ENCODE measurements around the gene MCMBP.

MCMBP gene

DNA sequence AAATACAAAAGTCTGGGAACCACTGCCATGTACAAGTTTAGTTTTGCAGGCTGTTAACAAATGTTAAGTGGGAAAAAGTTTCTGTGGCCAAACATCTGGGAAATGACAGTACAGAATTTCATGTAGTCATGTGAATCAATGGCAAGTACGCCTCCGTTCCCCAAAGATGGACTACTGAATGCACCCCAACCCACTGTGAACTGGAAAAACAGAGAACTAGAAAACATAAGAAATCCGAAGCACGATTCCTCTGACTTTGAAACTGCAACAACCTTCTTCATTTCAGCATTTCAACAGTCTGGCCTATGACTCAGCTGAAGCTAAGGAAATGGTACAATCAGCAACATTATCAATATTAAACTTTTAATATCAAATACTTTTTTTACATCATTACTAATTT lies 41.8 kb downstream of the MCMBP start:
- no peaks in the 10 kb centered on the region for H3K9me3 ChIP-seq (ENCODE audit: control insufficient read depth, insufficient read depth, low read depth, low read length)
- CTCF ChIA-PET = interaction anchor here (0.9 to 2.1 kb wide), 2 partner anchors 29 to 61 kb away, joined by 3 to 7 read pairs; no protein-coding TSS in a partner anchor
- no peak overlapping the region for H3K27ac ChIP-seq (ENCODE audit: extremely low read depth, low read depth, low read length)
- POLR2A ChIA-PET = no interaction called here
- no peaks in the 10 kb centered on the region for H3K4me1 ChIP-seq (ENCODE audit: control insufficient read depth, insufficient read depth, low read length)
- no peak for TF ChIP-seq ZNF423 (tag by site-specific recombination; IDR thresholded peaks at IDR 0.05)
- TF ChIP-seq ZNF174 (tag by site-specific recombination; IDR thresholded peaks at IDR 0.05) = no peak
- TF ChIP-seq, protein P1, sequence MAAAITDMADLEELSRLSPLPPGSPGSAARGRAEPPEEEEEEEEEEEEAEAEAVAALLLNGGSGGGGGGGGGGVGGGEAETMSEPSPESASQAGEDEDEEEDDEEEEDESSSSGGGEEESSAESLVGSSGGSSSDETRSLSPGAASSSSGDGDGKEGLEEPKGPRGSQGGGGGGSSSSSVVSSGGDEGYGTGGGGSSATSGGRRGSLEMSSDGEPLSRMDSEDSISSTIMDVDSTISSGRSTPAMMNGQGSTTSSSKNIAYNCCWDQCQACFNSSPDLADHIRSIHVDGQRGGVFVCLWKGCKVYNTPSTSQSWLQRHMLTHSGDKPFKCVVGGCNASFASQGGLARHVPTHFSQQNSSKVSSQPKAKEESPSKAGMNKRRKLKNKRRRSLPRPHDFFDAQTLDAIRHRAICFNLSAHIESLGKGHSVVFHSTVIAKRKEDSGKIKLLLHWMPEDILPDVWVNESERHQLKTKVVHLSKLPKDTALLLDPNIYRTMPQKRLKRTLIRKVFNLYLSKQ (tag by site-specific recombination; IDR thresholded peaks at IDR 0.05; ENCODE audit: borderline replicate concordance) = no peak
- no peak for TF ChIP-seq SETDB1 (IDR thresholded peaks at IDR 0.05; ENCODE audit: insufficient read length, low read length)
- TF ChIP-seq, protein P2, sequence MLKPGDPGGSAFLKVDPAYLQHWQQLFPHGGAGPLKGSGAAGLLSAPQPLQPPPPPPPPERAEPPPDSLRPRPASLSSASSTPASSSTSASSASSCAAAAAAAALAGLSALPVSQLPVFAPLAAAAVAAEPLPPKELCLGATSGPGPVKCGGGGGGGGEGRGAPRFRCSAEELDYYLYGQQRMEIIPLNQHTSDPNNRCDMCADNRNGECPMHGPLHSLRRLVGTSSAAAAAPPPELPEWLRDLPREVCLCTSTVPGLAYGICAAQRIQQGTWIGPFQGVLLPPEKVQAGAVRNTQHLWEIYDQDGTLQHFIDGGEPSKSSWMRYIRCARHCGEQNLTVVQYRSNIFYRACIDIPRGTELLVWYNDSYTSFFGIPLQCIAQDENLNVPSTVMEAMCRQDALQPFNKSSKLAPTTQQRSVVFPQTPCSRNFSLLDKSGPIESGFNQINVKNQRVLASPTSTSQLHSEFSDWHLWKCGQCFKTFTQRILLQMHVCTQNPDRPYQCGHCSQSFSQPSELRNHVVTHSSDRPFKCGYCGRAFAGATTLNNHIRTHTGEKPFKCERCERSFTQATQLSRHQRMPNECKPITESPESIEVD (tag by site-specific recombination; IDR thresholded peaks at IDR 0.05) = no peak
- no peak for TF ChIP-seq ZNF530 (tag by site-specific recombination; IDR thresholded peaks at IDR 0.05; ENCODE audit: low read depth)
- no peak for TF ChIP-seq ZFP3 (tag by site-specific recombination; IDR thresholded peaks at IDR 0.05; ENCODE audit: low read depth)
- TF ChIP-seq EGR2 (tag by site-specific recombination; IDR thresholded peaks at IDR 0.05; ENCODE audit: low read depth) = no peak
- TF ChIP-seq, protein P3, sequence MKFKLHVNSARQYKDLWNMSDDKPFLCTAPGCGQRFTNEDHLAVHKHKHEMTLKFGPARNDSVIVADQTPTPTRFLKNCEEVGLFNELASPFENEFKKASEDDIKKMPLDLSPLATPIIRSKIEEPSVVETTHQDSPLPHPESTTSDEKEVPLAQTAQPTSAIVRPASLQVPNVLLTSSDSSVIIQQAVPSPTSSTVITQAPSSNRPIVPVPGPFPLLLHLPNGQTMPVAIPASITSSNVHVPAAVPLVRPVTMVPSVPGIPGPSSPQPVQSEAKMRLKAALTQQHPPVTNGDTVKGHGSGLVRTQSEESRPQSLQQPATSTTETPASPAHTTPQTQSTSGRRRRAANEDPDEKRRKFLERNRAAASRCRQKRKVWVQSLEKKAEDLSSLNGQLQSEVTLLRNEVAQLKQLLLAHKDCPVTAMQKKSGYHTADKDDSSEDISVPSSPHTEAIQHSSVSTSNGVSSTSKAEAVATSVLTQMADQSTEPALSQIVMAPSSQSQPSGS (tag by site-specific recombination; IDR thresholded peaks at IDR 0.05; ENCODE audit: low read depth) = no peak
- TF ChIP-seq ZNF121 (tag by site-specific recombination; IDR thresholded peaks at IDR 0.05) = no peak
- no peak for TF ChIP-seq ZNF549 (tag by site-specific recombination; IDR thresholded peaks at IDR 0.05)
- peaks cover 59 to 93% of the 10 kb centered on the region in 2 experiments for H3K36me3 ChIP-seq (ENCODE audit: control insufficient read depth in 2 of 2, insufficient read depth in 1 of 2, low read length in 2 of 2)
- H3K4me3 ChIP-seq (ENCODE audit: low read depth, low read length) = no peak overlapping the region

DNA sequence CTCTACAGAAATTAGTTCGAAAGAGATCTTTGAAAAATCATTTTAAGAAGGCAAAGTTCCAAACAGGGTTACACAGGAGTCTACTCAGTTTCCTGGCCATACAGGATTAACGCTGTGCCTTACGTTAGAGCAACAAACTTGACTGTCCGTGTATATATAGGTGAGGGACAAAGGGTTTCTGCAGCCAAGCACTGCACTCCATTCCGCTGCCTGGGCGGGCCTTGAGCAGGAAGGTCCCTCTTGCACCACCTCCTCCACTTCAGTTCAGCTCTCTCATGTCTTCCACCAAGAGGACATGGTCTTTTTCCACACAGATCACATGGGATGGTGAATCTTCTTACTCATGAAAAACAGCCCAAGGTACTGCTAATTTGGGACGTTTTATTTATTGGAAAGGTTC lies 43.2 kb downstream of the MCMBP start:
- H3K27ac ChIP-seq (ENCODE audit: extremely low read depth, low read depth, low read length) = no peak overlapping the region
- H3K4me1 ChIP-seq (ENCODE audit: control insufficient read depth, insufficient read depth, low read length) = no peaks in the 10 kb centered on the region
- peaks cover 45 to 87% of the 10 kb centered on the region in 2 experiments for H3K36me3 ChIP-seq (ENCODE audit: control insufficient read depth in 2 of 2, insufficient read depth in 1 of 2, low read length in 2 of 2)
- ChIA-PET POLR2A (no interaction called here), CTCF (interaction anchor here (1.0 to 2.0 kb wide), 2 partner anchors 9 to 78 kb away, joined by 3 to 11 read pairs; no protein-coding TSS in a partner anchor)
- H3K4me3 ChIP-seq (ENCODE audit: low read depth, low read length) = no peak overlapping the region
- no peaks in the 10 kb centered on the region for H3K9me3 ChIP-seq (ENCODE audit: control insufficient read depth, insufficient read depth, low read depth, low read length)
- TF ChIP-seq ZNF843 (tag by site-specific recombination; IDR thresholded peaks at IDR 0.05) = no peak
- no peak for TF ChIP-seq ZNF423 (tag by site-specific recombination; IDR thresholded peaks at IDR 0.05)
- no peak for TF ChIP-seq ZFP41 (tag by site-specific recombination; IDR thresholded peaks at IDR 0.05; ENCODE audit: borderline replicate concordance)
- TF ChIP-seq, protein P4, sequence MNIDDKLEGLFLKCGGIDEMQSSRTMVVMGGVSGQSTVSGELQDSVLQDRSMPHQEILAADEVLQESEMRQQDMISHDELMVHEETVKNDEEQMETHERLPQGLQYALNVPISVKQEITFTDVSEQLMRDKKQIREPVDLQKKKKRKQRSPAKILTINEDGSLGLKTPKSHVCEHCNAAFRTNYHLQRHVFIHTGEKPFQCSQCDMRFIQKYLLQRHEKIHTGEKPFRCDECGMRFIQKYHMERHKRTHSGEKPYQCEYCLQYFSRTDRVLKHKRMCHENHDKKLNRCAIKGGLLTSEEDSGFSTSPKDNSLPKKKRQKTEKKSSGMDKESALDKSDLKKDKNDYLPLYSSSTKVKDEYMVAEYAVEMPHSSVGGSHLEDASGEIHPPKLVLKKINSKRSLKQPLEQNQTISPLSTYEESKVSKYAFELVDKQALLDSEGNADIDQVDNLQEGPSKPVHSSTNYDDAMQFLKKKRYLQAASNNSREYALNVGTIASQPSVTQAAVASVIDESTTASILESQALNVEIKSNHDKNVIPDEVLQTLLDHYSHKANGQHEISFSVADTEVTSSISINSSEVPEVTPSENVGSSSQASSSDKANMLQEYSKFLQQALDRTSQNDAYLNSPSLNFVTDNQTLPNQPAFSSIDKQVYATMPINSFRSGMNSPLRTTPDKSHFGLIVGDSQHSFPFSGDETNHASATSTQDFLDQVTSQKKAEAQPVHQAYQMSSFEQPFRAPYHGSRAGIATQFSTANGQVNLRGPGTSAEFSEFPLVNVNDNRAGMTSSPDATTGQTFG (tag by site-specific recombination; IDR thresholded peaks at IDR 0.05; ENCODE audit: borderline replicate concordance) = no peak
- TF ChIP-seq ZNF391 (tag by site-specific recombination; IDR thresholded peaks at IDR 0.05; ENCODE audit: borderline replicate concordance, low read depth) = no peak
- no peak for TF ChIP-seq ZNF221 (tag by site-specific recombination; IDR thresholded peaks at IDR 0.05; ENCODE audit: borderline replicate concordance)
- no peak for TF ChIP-seq ZNF701 (tag by site-specific recombination; IDR thresholded peaks at IDR 0.05)

Measured in HEK293 (cell line).